Measurements from ENCODE around the gene STK39.

The STK39 gene

GRCh38 chr2:168171059-168171762 is 76.2 kb downstream of the STK39 start:
- no peak overlapping the region for H3K4me3 ChIP-seq (ENCODE audit: low read length)
- DNase-seq (ENCODE audit: low read depth, low spot score) = no peak

- no peak for DNase-seq (ENCODE audit: low read depth, low spot score)
- no peak overlapping the region for H3K4me3 ChIP-seq (ENCODE audit: low read length)
Measured at GRCh38 chr2:168169097-168169745, 78.2 kb downstream of the STK39 start.

- no peak for DNase-seq (ENCODE audit: low read depth, low spot score)
- H3K4me3 ChIP-seq (ENCODE audit: low read length) = no peak overlapping the region
Measured at GRCh38 chr2:168167511-168168263, 79.7 kb downstream of the STK39 start.

- DNase-seq (ENCODE audit: low read depth, low spot score) = no peak
- no peak overlapping the region for H3K4me3 ChIP-seq (ENCODE audit: low read length)
Measured at GRCh38 chr2:168166902-168167510, 80.4 kb downstream of the STK39 start.

- no peak overlapping the region for H3K4me3 ChIP-seq (ENCODE audit: low read length)
- no peak for DNase-seq (ENCODE audit: low read depth, low spot score)
Measured at GRCh38 chr2:168165985-168166901, 81.2 kb downstream of the STK39 start.

GRCh38 chr2:168165397-168165796 is 82.0 kb downstream of the STK39 start:
- no peak for DNase-seq (ENCODE audit: low read depth, low spot score)
- H3K4me3 ChIP-seq (ENCODE audit: low read length) = no peak overlapping the region

GRCh38 chr2:168160897-168161296 is 86.5 kb downstream of the STK39 start:
- no peak overlapping the region for H3K4me3 ChIP-seq (ENCODE audit: low read length)

GRCh38 chr2:168159754-168160585 is 87.4 kb downstream of the STK39 start:
- H3K4me3 ChIP-seq (ENCODE audit: low read length) = no peak overlapping the region
- no peak for DNase-seq (ENCODE audit: low read depth, low spot score)

More at GRCh38 chr2:168160897-168161296, 86.5 kb downstream of the STK39 start:
- DNase-seq (ENCODE audit: low read depth, low spot score) = peak; percentile 68

GRCh38 chr2:168158586-168158985 is 88.8 kb downstream of the STK39 start:
- no peak overlapping the region for H3K4me3 ChIP-seq (ENCODE audit: low read length)
- no peak for DNase-seq (ENCODE audit: low read depth, low spot score)

- no peak for DNase-seq (ENCODE audit: low read depth, low spot score)
- H3K4me3 ChIP-seq (ENCODE audit: low read length) = no peak overlapping the region
Measured at GRCh38 chr2:168157926-168158325, 89.5 kb downstream of the STK39 start.

- DNase-seq (ENCODE audit: low read depth, low spot score) = no peak
- no peak overlapping the region for H3K4me3 ChIP-seq (ENCODE audit: low read length)
Measured at GRCh38 chr2:168157070-168157469, 90.3 kb downstream of the STK39 start.

- peak; percentile 41 for DNase-seq (ENCODE audit: low read depth, low spot score)
Measured at GRCh38 chr2:168156661-168157060, 90.7 kb downstream of the STK39 start.

GRCh38 chr2:168155680-168156079 is 91.7 kb downstream of the STK39 start:
- H3K4me3 ChIP-seq (ENCODE audit: low read length) = no peak overlapping the region
- DNase-seq (ENCODE audit: low read depth, low spot score) = no peak

More at GRCh38 chr2:168156661-168157060, 90.7 kb downstream of the STK39 start:
- H3K4me3 ChIP-seq (ENCODE audit: low read length) = no peak overlapping the region

- no peak overlapping the region for H3K4me3 ChIP-seq (ENCODE audit: low read length)
- no peak for DNase-seq (ENCODE audit: low read depth, low spot score)
Measured at GRCh38 chr2:168155046-168155445, 92.3 kb downstream of the STK39 start.

- no peak overlapping the region for H3K4me3 ChIP-seq (ENCODE audit: low read length)
- no peak for DNase-seq (ENCODE audit: low read depth, low spot score)
Measured at GRCh38 chr2:168152902-168153530, 94.4 kb downstream of the STK39 start.

GRCh38 chr2:168149986-168150385 is 97.4 kb downstream of the STK39 start:
- no peak overlapping the region for H3K4me3 ChIP-seq (ENCODE audit: low read length)
- DNase-seq (ENCODE audit: low read depth, low spot score) = no peak

GRCh38 chr2:168149150-168149974 is 98.0 kb downstream of the STK39 start:
- no peak overlapping the region for H3K4me3 ChIP-seq (ENCODE audit: low read length)
- no peak for DNase-seq (ENCODE audit: low read depth, low spot score)
